GM19328 (cell line): ENCODE results near the gene CES4A.
"Not testable (repeated sequence)": the region's sequence is repeated elsewhere in the genome, so short reads cannot be mapped to it uniquely, and the experiment has no call there.

Experiments
- ATAC-seq: cut with Tn5 transposase; IDR thresholded peaks from one replicate; pipeline ENCODE4 v1.9.1; 2021; ENCODE audit warnings: mild to moderate bottlenecking, moderate library complexity; ENCODE audit not compliant: unreplicated experiment

The CES4A gene

GRCh38 chr16:67041520-67041919 is 53.1 kb downstream of the CES4A start:
- ATAC-seq: not testable (repeated sequence)

- no peak for ATAC-seq
Measured at GRCh38 chr16:67043420-67043819, 55.0 kb downstream of the CES4A start.

- ATAC-seq: no peak
Measured at GRCh38 chr16:67050796-67051195, 62.4 kb downstream of the CES4A start.

GRCh38 chr16:67052399-67052798 is 64.0 kb downstream of the CES4A start:
- ATAC-seq: no peak

- ATAC-seq: no peak
Measured at GRCh38 chr16:67053767-67054334, 65.5 kb downstream of the CES4A start.

- no peak for ATAC-seq
Measured at GRCh38 chr16:67054901-67055300, 66.5 kb downstream of the CES4A start.

GRCh38 chr16:67055712-67056487 is 67.5 kb downstream of the CES4A start:
- no peak for ATAC-seq
